Measurements from ENCODE around the gene KLF13.

GRCh38 chr15:31291048-31291578, 35.5 kb upstream of the KLF13 start:
- TF ChIP-seq CTCF (IDR thresholded peaks at IDR 0.05; ENCODE audit: low read length): no peak
- no peak for TF ChIP-seq EZH2 (IDR thresholded peaks at IDR 0.05; ENCODE audit: borderline replicate concordance, low read length)

All from OCI-LY1 (cell line).